ENCODE results near the gene PRKCA.

DNA sequence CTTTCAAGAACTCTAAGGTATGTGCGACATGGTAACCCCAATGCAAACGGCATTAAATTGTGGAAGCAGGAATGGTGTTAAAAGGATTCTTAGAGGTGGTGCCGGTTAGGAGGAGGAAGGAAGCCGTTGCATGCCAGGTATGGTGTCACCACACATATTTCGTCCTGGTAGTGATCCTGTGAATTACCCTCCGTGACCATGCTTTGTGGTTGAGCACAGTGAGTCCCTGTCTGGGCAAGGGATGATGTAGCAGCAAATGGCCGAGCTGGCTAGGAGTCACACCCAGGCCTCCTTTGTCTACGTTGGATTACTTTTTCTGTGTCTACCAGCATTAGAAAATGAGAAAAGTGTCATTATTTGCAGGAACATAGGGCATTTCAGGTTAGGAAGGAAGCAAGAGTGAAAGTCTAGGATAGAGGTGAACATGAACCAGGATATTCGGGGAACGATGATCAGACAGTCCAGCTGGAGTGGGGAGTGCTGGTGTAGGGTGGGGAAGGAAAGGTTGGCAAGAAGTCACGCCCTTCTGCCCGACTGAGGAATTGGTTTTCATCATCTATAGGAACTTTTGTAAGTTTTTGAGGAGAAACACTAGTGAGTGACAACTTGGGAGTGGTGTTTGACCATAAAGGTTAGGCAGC lies 123.5 kb downstream of the PRKCA start:
- TF ChIP-seq, protein P1, sequence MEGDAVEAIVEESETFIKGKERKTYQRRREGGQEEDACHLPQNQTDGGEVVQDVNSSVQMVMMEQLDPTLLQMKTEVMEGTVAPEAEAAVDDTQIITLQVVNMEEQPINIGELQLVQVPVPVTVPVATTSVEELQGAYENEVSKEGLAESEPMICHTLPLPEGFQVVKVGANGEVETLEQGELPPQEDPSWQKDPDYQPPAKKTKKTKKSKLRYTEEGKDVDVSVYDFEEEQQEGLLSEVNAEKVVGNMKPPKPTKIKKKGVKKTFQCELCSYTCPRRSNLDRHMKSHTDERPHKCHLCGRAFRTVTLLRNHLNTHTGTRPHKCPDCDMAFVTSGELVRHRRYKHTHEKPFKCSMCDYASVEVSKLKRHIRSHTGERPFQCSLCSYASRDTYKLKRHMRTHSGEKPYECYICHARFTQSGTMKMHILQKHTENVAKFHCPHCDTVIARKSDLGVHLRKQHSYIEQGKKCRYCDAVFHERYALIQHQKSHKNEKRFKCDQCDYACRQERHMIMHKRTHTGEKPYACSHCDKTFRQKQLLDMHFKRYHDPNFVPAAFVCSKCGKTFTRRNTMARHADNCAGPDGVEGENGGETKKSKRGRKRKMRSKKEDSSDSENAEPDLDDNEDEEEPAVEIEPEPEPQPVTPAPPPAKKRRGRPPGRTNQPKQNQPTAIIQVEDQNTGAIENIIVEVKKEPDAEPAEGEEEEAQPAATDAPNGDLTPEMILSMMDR (IDR thresholded peaks at IDR 0.05; ENCODE audit: low read depth, low read length, poor library complexity, severe bottlenecking) = no peak
- no peak for TF ChIP-seq EZH2phosphoT487 (IDR thresholded peaks at IDR 0.05; ENCODE audit: borderline replicate concordance, low read length)

Measured in DOHH2 (cell line).